Measurements from ENCODE around the gene ZNF569. TPM values are rescaled to one million over a fixed set of nuclear protein-coding genes. Genes with fewer than 3 reads are reported as not detected.

Gene ZNF569
- total RNA-seq, 1 experiment from 2014 or later = not detected

- H3K9me3 ChIP-seq = peaks cover 51% of the 10 kb centered on the region
- H3K27me3 ChIP-seq (replicated peaks; ENCODE audit: control insufficient read depth, insufficient read depth, low read length) = no peaks in the 10 kb centered on the region
- TF ChIP-seq CTCF (IDR thresholded peaks at IDR 0.05; ENCODE audit: insufficient read depth in 1 of 2, low read depth in 1 of 2, low read length in 1 of 2, severe bottlenecking in 1 of 2, unreplicated experiment in 1 of 2) = no peak
- H3K4me1 ChIP-seq = no peaks in the 10 kb centered on the region
- BruUV-seq (replicated peaks) = no TSS peak
- Mint-ChIP-seq H3K4me1 (ENCODE audit: low read depth, unreplicated experiment) (no peaks in the 10 kb centered on the region), H3K4me3 (ENCODE audit: unreplicated experiment) (no peak overlapping the region), H3K36me3 (ENCODE audit: insufficient read depth, unreplicated experiment) (no peaks in the 10 kb centered on the region), H3K9me3 (ENCODE audit: unreplicated experiment) (peaks cover 30% of the 10 kb centered on the region), H3K27me3 (ENCODE audit: insufficient read depth, unreplicated experiment) (no peaks in the 10 kb centered on the region), H3K27ac (ENCODE audit: unreplicated experiment) (no peak overlapping the region)
- no peaks in the 10 kb centered on the region for H3K36me3 ChIP-seq (ENCODE audit: control insufficient read depth, insufficient read depth, low read length)
- POLR2A ChIA-PET = no interaction called here
- no peak for DNase-seq
- CTCF ChIA-PET = no interaction called here
- no peak overlapping the region for H3K4me3 ChIP-seq (ENCODE audit: low read depth, low read length)
- intact Hi-C loops (cut with micrococcal nuclease; ENCODE audit: unreplicated experiment) = no loop called here
Observed at GRCh38 chr19:37511186-37511585, 43.9 kb upstream of the ZNF569 start.

DNA sequence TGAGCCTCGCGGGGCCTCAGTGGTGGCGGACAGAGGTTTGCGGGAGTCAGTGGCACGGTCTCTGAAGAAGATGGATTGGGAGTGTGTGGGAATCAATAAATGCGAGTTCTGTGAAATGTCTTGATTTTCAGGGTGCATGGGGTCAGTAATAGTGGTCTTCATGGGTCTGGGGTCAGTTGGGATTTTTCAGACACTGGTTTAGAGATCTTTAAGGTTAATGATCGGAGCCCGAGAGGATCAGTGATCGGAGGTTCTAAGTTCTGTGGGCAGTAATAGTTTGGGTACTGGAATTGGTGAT, 39.9 kb upstream of the ZNF569 start:
- Mint-ChIP-seq H3K4me3 (ENCODE audit: unreplicated experiment) (no peak overlapping the region), H3K27ac (ENCODE audit: unreplicated experiment) (no peak overlapping the region), H3K27me3 (ENCODE audit: insufficient read depth, unreplicated experiment) (no peaks in the 10 kb centered on the region), H3K36me3 (ENCODE audit: insufficient read depth, unreplicated experiment) (peaks cover 6% of the 10 kb centered on the region), H3K4me1 (ENCODE audit: low read depth, unreplicated experiment) (no peaks in the 10 kb centered on the region), H3K9me3 (ENCODE audit: unreplicated experiment) (peaks cover 20% of the 10 kb centered on the region)
- peaks cover 61% of the 10 kb centered on the region for H3K9me3 ChIP-seq
- ChIA-PET POLR2A (no interaction called here), CTCF (no interaction called here)
- no peaks in the 10 kb centered on the region for H3K36me3 ChIP-seq (ENCODE audit: control insufficient read depth, insufficient read depth, low read length)
- H3K4me1 ChIP-seq = no peaks in the 10 kb centered on the region
- no TSS peak for BruUV-seq (replicated peaks)
- no peak overlapping the region for H3K4me3 ChIP-seq (ENCODE audit: low read depth, low read length)
- intact Hi-C loops (cut with micrococcal nuclease; ENCODE audit: unreplicated experiment) = no loop called here
- H3K27me3 ChIP-seq (replicated peaks; ENCODE audit: control insufficient read depth, insufficient read depth, low read length) = no peaks in the 10 kb centered on the region
- TF ChIP-seq CTCF (IDR thresholded peaks at IDR 0.05; ENCODE audit: insufficient read depth in 1 of 2, low read depth in 1 of 2, low read length in 1 of 2, severe bottlenecking in 1 of 2, unreplicated experiment in 1 of 2) = no peak
- no peak for DNase-seq

- Mint-ChIP-seq H3K27ac (ENCODE audit: unreplicated experiment) (no peak within 1 kb of the TSS), H3K27me3 (ENCODE audit: insufficient read depth, unreplicated experiment) (no peaks in the 10 kb centered on the region), H3K4me3 (ENCODE audit: unreplicated experiment) (no peak within 1 kb of the TSS), H3K36me3 (ENCODE audit: insufficient read depth, unreplicated experiment) (peaks cover 6% of the 10 kb centered on the region), H3K4me1 (ENCODE audit: low read depth, unreplicated experiment) (no peaks in the 10 kb centered on the region), H3K9me3 (ENCODE audit: unreplicated experiment) (peaks cover 26% of the 10 kb centered on the region)
- Histone ChIP-seq H3K4me1 (no peaks in the 10 kb centered on the region), H3K36me3 (ENCODE audit: control insufficient read depth, insufficient read depth, low read length) (no peaks in the 10 kb centered on the region), H3K9me3 (peaks cover 58% of the 10 kb centered on the region), H3K27me3 (replicated peaks; ENCODE audit: control insufficient read depth, insufficient read depth, low read length) (no peaks in the 10 kb centered on the region), H3K4me3 (ENCODE audit: low read depth, low read length) (no peak within 1 kb of the TSS)
- intact Hi-C loops (cut with micrococcal nuclease; ENCODE audit: unreplicated experiment) = no loop called here
- no peak for TF ChIP-seq CTCF (IDR thresholded peaks at IDR 0.05; ENCODE audit: insufficient read depth in 1 of 2, low read depth in 1 of 2, low read length in 1 of 2, severe bottlenecking in 1 of 2, unreplicated experiment in 1 of 2)
- ChIA-PET CTCF (no interaction called here), POLR2A (no interaction called here)
- no TSS peak for BruUV-seq (replicated peaks)
- DNase-seq = no peak
Observed at GRCh38 chr19:37506387-37507166, 39.3 kb upstream of the ZNF569 start, which contains the start of gene ZNF793. Gene ZNF793, plus strand, starts transcription at chr19:37506939. Its CDS starts 16,501 bp downstream, at chr19:37523440.

Measured in Caco-2 (cell line).